Activated CD4-positive, alpha-beta memory T cell treated with anti-CD3 and anti-CD28 coated beads for 36 hours (primary cell): ENCODE measurements around the gene CHD9. TPM values are rescaled to one million over a fixed set of nuclear protein-coding genes. Genes with fewer than 3 reads are reported as not detected.

ENCODE experiments used
- total RNA-seq, 2 experiments: library from RNA; stranded (reverse); gene quantifications; one replicate each; pipeline ENCODE4 v1.2.3, GENCODE V29; 2021

The CHD9 gene
- total RNA-seq, 2 experiments from 2014 or later: 15.0 to 15.5 TPM

Other genes starting within 250 kb of the CHD9 start
- gene CHD9NB, start 2.1 kb upstream of the CHD9 start, total RNA-seq: under 1 TPM in 1 of 2 experiments, not detected in 1; 0.12 TPM